HG03378 (cell line): Measurements from ENCODE around the gene CDK5R1.

Source experiments
- ATAC-seq: cut with Tn5 transposase; IDR thresholded peaks from one replicate; pipeline ENCODE4 v1.9.1; 2021; ENCODE audit warnings: mild to moderate bottlenecking, moderate library complexity; ENCODE audit not compliant: unreplicated experiment

The CDK5R1 gene

GRCh38 chr17:32470405-32471167, 16.2 kb upstream of the CDK5R1 start:
- no peak for ATAC-seq

- ATAC-seq: no peak
These were observed 15.1 kb upstream of the CDK5R1 start for GRCh38 chr17:32471652-32472051.

GRCh38 chr17:32475258-32475657, 11.5 kb upstream of the CDK5R1 start:
- no peak for ATAC-seq

- no peak for ATAC-seq
These were observed 9.6 kb upstream of the CDK5R1 start for GRCh38 chr17:32477220-32477619.

- no peak for ATAC-seq
These were observed 7.6 kb upstream of the CDK5R1 start for GRCh38 chr17:32479074-32479617.

GRCh38 chr17:32481193-32481592, 5.6 kb upstream of the CDK5R1 start:
- no peak for ATAC-seq

- no peak for ATAC-seq
These were observed 4.0 kb upstream of the CDK5R1 start for GRCh38 chr17:32482568-32483320.

GRCh38 chr17:32483451-32484019, 3.3 kb upstream of the CDK5R1 start:
- no peak for ATAC-seq

- ATAC-seq: no peak
These were observed 2.7 kb upstream of the CDK5R1 start for GRCh38 chr17:32484041-32484461.

- no peak for ATAC-seq
These were observed 2.2 kb upstream of the CDK5R1 start for GRCh38 chr17:32484628-32485027.

- ATAC-seq: no peak
These were observed 1.3 kb upstream of the CDK5R1 start for GRCh38 chr17:32485261-32486110.

GRCh38 chr17:32486111-32486700, 587 bp upstream of the CDK5R1 start:
- no peak for ATAC-seq

GRCh38 chr17:32487473-32488176, 832 bp downstream of the CDK5R1 start:
- ATAC-seq: no peak

- no peak for ATAC-seq
These were observed 1.4 kb downstream of the CDK5R1 start for GRCh38 chr17:32488177-32488542.

- no peak for ATAC-seq
These were observed 1.9 kb downstream of the CDK5R1 start for GRCh38 chr17:32488604-32489180.

GRCh38 chr17:32489320-32490100, 2.7 kb downstream of the CDK5R1 start:
- ATAC-seq: no peak

GRCh38 chr17:32490101-32490482, 3.3 kb downstream of the CDK5R1 start:
- no peak for ATAC-seq

GRCh38 chr17:32491371-32492263, 4.8 kb downstream of the CDK5R1 start:
- no peak for ATAC-seq
